ENCODE measurements around the gene RGS17.
"Not testable (repeated sequence)": the region's sequence is repeated elsewhere in the genome, so short reads cannot be mapped to it uniquely, and the experiment has no call there.

The RGS17 gene

DNA sequence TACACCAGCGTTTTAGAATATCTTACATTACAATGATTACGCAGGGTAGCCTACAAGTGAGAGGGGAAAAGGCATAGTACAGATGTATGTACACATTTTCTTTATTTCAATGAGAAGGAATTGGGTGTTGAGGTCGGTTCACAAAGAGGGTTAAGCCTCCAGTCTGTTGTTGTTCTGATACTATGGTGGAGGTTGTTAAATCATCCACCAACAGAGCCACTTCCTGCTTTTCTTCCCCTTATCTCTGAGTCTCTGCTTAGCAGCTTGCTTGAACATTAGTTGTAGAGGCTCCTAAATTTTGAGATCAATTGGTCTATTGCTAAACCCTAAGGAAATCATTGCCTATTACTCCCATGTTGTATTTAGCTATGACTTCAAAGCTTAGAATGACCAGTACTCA, 7.3 kb downstream of the RGS17 start:
- no peak for DNase-seq

DNA sequence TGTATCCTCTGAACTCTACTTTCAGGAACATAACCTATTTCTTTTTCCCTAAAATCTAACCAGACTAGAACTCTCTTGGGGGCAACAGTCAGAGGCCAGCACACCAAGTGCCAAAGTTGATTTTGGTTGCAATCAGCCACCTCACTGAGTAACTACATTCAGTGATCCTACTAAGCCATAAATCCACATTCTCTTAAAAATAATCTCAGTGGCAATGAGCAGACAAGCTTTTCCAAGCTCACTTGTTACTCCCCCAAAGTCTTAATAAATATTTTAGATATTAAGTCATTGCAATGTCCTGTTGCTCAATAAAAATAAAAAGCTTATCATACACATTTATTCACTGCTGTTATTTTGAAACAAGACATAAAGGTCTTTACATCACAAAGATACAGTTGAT, 9.8 kb downstream of the RGS17 start:
- no peak for DNase-seq

DNA sequence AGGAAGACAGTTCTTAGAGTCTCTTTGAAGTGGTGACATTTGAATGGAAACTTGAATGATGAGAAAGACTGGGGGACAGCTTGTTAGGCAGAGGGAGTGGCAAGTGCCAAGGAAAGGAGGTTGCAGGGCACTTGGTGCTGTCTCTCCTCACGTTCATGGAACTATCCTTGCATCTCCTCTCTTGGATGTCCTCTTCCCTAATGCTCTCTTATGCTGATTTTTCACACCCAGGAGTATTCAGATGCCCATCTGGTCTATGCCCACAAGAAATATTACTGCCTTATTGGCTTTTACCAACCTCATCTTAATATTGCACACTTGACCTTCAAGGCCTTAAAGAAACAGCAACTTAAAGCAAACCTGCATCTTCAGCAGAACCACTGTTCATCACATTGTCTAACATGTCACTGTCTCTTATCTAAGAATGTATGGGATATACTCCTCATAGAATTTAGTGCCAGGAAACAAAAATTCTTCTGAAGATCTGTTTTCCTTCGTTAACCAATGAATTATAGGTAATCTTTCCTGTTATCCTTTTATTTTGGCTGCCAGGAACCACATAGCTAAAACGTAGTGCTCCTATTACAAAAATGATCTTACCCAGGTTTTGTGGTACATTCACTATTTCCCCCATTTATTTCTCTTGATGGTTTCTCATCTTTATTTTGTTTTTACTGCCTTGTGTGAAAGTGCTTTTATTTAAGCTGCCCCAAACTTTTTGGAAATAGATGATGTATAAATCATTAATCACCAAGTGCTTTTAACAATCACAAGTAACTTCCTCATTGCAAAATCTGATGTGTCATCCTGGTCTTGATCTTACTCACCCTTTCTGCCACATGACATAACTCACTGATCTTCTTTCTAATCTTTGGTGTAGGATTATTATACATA, 12.8 kb downstream of the RGS17 start:
- DNase-seq = no peak

DNA sequence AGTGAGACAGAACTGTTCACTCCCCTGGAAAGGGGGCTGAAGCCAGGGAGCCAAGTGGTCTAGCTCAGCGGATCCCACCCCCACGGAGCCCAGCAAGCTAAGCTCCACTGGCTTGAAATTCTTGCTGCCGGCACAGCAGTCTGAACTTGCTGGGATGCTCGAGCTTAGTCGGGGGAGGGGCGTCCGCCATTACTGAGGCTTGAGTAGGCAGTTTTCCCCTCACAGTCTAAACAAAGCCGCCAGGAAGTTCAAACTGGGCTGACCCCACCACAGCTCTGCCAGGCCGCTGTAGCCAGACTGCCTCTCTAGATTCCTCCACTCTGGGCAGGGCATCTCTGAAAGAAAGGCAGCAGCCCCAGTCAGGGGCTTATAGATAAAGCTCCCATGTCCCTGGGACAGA, 20.0 kb downstream of the RGS17 start:
- DNase-seq = not testable (repeated sequence)

DNA sequence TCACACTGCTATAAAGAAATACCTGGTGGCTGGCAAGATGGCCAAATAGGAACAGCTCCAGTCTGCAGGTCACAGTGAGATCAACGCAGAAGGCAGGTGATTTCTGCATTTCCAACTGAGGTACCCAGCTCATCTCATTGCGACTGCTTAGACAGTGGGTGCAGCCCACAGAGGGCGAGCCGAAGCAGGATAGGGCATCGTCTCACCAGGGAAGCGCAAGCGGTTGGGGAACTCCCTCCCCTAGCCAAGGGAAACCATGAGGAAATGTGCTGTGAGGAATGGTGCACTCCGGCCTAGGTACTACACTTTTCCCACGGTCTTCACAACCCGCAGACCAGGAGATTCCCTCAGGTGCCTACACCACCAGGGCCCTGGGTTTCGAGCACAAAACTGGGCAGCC, 20.5 kb downstream of the RGS17 start:
- not testable (repeated sequence) for DNase-seq

DNA sequence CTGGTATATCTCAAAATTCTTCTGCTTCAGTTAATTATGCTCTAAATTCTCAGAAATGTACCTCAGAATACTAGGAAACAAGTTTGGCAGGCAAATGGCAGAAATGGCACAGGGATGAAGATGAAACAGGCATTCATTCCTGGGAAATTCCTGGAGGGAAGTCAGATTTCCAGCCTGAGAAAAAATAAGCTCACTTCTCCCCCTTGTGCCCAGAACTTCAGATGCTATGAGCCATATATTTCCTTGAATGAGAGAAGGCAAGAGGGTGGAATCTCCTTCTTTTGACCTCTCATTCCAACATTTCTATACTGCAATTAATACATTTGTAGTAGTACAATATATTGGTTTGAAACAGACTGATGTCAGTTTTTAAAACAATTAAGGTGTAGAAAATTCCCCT, 22.8 kb downstream of the RGS17 start:
- no peak for DNase-seq

DNA sequence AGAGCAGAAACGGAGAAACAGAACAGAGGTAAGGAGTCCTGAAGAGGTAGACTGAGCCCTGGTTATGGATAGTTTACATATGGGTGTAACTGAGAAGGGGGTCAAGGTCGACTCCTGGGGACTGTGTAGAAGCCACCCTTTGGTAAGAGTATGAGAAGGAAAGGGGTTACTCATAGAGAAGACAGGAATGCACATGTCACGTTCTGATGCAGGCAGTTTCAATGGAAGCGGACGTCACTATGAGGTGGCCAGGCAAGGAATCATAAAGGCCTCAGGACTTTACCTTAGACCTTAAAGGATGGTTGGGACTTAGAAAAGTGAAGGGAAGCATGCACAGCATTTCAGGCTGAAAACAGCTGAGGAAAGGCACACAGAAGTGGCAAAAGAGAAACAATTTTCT, 25.1 kb downstream of the RGS17 start:
- DNase-seq = no peak

DNA sequence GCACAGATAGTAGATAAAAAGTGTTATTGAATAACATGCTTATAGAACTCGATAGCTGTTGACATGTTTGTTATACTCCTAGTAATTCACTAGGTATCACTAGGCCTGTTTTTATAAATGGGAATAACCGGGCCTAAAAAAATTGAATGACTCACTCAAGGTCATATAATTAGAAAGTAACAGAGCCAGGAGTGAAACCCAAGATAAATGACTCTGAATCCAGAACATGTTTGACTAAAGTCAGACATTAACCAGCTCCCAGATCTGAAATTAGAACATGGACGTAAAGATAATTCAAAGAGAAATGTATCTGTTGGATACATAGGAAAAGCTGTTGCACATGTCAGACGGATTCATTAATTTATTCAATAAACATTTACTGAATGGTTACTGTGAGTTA, 26.9 kb downstream of the RGS17 start:
- no peak for DNase-seq

DNA sequence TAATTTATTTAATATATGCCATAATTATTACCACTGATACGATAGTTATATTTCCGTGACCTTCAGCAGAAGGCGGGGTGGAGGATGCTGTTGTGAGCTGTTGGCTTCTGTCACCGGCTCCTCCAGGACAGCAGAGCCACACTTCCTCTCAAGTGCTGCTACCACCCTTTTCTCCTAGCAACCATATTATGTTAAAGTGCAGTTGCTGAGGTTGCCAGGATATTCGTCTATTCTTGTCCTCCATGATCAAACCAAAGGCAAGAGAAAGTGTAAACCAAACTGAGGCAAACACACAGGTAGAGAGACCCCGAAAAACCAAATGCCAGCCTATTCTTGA, 27.8 kb downstream of the RGS17 start:
- DNase-seq = no peak

DNA sequence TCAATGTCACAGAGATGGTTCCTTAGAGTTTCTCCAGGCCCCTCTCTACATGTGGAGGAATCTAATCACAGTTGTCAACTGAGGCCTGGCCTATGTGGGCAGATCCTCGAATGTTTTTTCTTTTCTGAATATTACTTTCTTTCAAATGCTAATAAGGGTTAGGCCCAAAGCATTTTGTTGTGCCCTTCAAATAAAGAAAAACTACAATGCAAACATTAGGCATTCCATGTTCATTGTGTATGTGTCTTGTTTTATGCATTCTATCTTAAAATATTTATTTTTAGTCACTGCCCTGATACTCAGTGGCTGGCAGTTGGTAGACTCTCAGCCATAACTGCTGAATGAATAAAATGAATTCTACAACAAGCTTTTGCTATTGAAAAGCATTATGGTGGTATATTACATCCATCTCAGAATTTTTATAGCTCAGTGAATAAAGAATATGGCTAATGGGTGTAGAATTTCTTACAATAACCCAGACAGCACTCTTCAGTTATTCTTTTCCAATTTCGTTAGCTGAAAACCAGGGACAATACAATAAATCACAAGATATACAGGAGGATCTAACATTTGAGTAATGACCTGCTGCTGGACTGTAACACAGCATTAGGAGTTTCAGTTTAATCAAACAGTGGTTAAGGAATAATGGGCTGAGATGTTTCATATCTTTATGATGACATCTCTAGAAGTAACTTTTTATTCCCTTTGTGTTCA, 28.3 kb downstream of the RGS17 start:
- no peak for DNase-seq

DNA sequence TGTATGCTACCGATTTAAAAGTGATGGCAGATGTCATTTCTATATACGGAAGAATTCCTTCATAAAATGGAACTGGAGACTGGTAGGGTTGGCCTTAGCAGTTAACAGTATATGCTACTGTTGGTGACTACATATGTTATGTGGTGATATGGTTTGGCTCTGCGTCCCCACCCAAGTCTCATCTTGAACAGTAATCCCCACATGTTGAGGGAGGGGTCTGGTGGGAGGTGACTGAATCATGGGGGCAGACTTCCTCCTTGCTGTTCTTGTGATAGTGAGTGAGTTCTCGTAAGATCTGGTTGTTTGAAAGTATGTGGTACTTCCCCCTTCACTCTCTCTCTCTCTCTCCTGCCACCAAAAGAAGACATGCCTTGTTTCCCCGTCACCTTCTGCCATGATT, 29.6 kb downstream of the RGS17 start:
- no peak for DNase-seq

DNA sequence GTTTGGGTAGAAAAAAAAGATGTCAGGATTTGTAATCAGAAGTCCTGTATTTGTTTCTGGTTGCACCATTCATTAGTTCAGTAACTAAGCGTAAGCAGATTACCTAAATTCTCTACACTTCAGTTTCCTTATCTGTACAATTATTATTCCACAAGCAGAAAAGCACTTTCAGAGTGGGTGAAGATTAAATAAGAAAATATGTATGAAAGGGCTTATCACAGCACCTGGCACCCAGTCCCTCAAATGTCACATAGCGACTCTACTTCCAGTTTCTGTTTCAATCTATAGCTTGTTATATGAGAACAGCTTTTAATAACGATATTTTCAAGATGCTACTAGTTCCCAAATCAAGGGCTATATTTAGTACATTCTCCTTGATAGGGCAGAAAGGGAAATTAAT, 31.4 kb downstream of the RGS17 start:
- no peak for DNase-seq

DNA sequence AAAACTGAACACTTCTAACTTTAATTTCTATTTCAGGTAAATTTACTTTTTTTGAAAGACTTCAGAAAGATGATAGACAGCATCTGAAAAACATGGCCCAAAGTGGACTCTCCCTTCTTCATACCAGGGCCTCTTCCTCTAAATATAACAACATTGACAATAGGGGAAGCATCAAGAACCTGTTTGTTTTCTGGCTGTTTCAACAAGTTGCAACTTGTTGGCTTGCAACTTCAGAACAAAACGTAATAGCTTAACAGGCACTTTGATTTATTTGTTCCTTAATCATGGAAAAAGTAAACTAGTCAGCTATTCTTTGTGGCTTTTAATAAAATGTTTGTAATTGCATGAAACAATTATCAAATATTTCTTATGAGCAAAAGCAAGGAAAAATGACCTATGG, 34.3 kb downstream of the RGS17 start:
- no peak for DNase-seq

DNA sequence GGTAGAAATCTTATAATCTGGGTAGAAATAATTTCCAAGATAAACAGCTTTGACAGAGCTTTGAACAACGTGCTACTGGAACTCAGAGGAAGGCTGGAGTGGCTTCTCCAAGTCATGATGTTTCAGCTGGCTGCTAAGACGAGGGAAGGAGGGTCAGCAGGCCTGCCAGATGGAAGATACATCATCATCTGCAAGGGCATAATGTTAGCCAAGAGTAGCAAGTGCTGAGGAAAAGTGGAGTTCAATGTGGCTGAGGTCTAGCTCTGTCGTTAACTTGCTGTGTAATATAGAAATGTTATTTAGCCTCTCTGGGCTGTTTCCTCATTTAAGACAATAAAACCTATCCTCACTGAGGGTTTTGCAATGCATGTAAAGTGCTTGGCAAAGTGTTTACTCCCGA, 35.1 kb downstream of the RGS17 start:
- no peak for DNase-seq

DNA sequence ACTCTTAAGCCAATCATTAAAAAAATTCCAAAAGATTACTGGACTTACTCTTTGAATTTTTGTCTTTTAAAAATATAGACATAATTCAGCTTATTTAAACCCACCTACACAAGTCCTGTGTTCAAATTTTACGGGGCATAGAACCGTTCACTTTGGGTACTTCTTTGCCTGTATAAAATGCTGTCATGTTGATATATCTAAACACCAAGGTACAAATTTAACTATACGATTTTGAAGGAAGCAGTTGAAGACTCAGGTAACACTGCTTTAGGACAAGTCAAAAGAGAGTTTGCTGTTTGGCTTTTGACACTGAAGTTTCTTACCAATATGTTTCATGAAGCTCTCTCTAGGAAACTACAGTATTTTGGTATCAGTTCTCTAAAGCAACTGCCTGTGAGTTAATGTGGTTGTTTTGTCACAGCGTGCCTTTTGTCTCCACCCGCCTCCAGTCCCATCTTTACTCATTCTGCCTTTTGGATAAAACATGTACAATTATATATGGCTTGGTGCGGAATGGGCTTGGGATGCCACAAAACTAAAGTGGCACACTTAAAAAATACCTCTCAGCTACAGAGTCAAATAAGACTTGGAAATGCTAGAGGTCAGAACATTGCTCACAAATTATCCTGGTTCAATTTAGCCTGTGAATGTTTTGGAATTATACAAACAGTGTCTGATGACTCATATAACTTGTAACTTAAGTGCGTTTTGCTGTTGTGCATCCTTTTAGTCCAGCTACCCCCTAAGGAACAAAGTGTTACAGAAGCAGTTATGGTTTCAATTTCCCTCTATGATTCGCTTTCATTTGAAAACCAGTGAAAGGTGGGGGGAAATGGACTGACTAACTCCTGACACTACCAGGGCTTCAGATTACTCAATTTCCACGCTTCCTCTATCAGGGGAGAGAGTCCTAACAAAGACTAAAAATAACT, 38.7 kb downstream of the RGS17 start:
- no peak for DNase-seq

DNA sequence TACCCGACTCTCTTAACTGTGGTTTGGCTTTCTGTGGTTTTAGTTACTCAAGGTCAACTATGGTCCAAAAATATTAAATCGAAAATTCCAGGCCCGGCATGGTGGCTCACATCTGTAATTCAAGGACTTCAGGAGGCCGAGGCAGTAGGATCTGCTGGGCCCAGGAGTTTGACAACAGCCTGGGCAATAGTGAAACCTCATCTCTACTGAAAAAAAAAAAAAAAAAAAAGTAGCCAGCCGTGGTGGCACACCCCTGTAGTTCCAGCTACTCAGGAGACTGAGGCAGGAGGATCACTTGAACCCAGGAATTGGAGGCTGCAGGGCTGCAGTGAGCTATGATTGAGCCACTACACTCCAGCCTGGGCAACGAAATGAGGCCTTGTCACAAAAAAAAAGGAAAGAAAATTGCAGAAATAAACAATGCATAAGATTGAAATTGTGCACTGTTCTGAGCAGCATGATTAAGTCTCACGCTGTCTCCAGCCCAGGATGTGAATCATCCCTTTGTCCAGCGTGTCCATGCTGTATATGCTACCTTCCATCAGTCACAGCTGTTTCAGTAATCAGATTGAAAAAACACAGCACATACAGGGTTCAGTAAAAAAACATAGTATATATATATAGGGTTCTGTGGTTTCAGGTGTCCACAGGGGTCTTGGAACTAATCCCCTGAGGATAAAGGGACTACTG, 40.7 kb downstream of the RGS17 start:
- no peak for DNase-seq

DNA sequence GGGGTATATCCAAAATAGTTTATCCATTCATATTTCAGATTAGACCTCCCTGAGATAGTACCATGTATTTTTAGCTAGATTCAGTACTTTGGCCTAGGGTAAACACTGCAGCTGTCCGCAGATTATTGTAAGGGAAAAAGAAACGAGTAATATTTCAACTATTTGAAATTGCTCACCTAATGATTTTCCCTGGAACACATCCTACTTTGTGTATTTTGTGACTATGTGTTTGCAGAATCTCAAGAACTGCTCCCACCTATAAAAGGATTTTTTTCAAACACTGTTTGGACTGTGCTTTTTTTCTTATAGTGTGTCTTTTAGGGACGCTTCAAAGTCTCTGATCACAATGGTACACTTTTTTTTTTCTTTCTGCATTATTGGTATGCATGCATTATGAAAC, 42.3 kb downstream of the RGS17 start:
- DNase-seq = no peak

DNA sequence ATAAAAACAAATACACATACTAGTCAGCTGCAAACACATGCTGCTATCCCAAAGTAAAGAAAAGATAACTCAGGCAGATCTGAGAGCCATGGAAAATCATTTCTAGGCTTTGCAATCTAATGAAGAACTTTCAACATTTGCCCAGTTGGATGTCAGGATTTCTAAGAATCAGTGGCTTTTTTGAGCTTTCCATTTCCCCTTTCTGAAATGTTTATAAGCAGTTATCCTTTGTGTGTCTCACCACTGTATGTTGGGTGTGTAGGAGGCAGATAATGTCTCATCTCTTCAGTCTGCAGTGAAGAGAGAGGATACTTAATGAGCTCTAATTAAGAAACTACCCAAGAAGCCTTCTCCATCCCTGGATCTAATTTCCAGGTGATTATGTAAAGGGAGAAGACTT, 43.6 kb downstream of the RGS17 start:
- DNase-seq = no peak

DNA sequence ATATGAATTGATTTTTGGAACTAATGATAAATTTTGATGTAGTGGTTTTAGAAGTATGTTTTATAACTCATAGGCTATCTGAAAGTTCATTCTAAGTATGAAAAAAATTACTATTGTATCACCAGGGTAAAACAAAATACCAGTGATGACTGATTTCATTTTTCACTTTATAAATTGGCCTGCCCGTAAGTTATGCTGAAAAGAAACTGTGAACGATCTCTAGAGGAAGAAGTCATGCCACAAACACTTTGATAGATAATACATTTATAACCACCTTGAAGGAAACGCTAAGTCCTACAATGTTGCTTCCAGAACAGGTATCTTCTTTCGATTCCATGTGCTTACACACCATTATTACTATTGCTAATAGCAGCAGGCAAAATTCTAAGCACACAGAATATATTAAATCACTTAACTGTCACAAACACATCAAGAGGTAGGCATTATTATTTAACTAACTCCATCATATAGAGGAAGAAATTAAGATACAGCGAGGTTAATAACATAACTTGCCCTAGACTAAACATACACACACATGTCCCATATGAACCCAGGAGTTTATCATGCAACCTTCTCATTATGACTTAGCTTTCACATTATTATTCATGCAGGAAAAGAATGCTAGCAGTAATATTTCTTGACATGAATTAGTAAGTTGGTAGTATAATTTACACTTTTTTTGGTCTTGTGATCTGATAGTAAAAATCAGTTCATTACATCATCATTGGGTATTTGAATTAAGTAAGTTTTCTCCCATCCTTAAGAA, 44.7 kb downstream of the RGS17 start:
- DNase-seq = no peak

DNA sequence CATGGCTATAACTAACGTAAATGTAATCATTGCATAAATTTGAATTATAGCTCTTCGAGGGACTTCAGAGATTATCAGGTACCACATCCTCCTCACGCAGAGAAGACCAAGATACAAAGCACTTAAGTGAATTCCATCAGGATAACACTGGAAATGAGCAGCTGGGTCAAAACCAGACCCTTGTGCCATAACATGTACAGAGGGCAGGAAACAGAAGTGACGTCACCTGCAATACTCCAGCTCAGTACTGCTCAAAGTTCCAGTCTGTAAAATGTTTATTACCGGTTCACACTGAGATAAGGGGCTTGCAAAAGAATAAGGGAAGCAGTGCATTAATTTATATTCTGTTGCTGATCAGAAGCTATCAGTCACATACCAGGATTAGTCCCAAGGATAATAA, 45.8 kb downstream of the RGS17 start:
- no peak for DNase-seq

DNA sequence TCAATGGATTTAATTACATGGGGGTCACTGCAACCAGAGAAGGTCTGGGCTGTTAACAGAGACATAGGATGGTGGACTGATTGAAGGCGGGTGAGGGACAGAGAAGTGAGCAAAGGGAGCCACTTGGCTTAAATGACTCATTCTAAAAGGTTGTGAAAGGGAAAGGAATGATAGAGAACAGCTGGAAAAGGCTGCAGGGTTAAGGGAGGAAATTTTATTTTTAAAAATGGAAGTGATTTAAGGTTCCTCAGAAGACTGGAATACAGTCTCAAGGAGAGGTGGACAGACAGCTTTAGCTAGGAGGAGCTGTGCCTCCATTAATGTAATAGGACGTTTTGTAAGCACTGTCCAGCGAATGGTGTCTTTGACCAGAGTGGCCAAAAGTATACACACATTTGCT, 46.7 kb downstream of the RGS17 start:
- no peak for DNase-seq

DNA sequence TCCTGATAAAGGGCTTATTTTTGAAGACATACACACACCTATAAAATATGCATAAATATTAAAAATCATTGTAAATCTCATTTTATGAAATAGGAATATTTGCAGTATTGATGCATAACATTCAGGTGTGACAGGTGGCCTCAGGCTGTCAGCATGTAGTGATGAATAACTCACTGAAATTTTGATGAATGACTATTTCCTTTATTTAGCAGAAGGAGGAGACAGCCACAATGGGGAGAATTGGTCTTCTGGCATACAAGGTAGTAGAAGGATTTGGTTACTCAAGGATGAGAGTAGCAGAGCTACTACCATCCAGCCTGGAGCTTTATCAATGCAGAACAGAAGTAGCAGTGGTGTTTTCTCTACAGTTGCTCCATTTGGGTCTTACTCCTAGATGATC, 47.2 kb downstream of the RGS17 start:
- DNase-seq = no peak
